ENCODE results near the gene TSPAN16.

Gene TSPAN16

GRCh38 chr19:11324748-11325389 lies 28.9 kb downstream of the TSPAN16 start:
- TF ChIP-seq ZNF302 (tag by site-specific recombination; IDR thresholded peaks at IDR 0.05; ENCODE audit: low read depth) = no peak
- no peak for TF ChIP-seq KLF1 (tag by site-specific recombination; IDR thresholded peaks at IDR 0.05)
- TF ChIP-seq MZF1 (tag by site-specific recombination; IDR thresholded peaks at IDR 0.05; ENCODE audit: borderline replicate concordance) = 0 out of 2 replicates have a peak, but pooled peaks have one; percentile 8
- no peak for TF ChIP-seq GLIS2 (tag by site-specific recombination; IDR thresholded peaks at IDR 0.05)
- TF ChIP-seq ZIC2 (tag by site-specific recombination; IDR thresholded peaks at IDR 0.05) = peak; percentile 64
- no peak for TF ChIP-seq ZNF571 (tag by site-specific recombination; IDR thresholded peaks at IDR 0.05)
- peaks cover 20% of the 10 kb centered on the region for H3K4me1 ChIP-seq (ENCODE audit: control insufficient read depth, insufficient read depth, low read length)
- CTCF ChIA-PET = interaction anchor here (0.6 to 1.9 kb wide), 3 partner anchors 31 to 286 kb away, joined by 4 to 6 read pairs (median 4); no protein-coding TSS in a partner anchor
- POLR2A ChIA-PET = interaction anchor here (0.8 to 4.1 kb wide), 8 partner anchors 15 to 57 kb away, joined by 3 to 14 read pairs (median 4); partner anchors contain the start of genes CCDC159, RAB3D, SWSAP1 and TMEM205
- H3K36me3 ChIP-seq (ENCODE audit: control insufficient read depth in 2 of 2, insufficient read depth in 1 of 2, low read length in 2 of 2) = peaks cover 0 to 6% of the 10 kb centered on the region in 2 experiments; a peak in 2 of 3 replicates
- H3K4me3 ChIP-seq (ENCODE audit: low read depth, low read length) = no peak overlapping the region
- no peaks in the 10 kb centered on the region for H3K9me3 ChIP-seq (ENCODE audit: control insufficient read depth, insufficient read depth, low read depth, low read length)
- H3K27ac ChIP-seq (ENCODE audit: extremely low read depth, low read depth, low read length) = peak overlapping the region; percentile 63

- Histone ChIP-seq H3K36me3 (ENCODE audit: control insufficient read depth in 2 of 2, insufficient read depth in 1 of 2, low read length in 2 of 2) (peaks cover 0 to 6% of the 10 kb centered on the region in 2 experiments; a peak in 2 of 3 replicates), H3K4me1 (ENCODE audit: control insufficient read depth, insufficient read depth, low read length) (peaks cover 20% of the 10 kb centered on the region), H3K4me3 (ENCODE audit: low read depth, low read length) (no peak overlapping the region), H3K27ac (ENCODE audit: extremely low read depth, low read depth, low read length) (no peak overlapping the region), H3K9me3 (ENCODE audit: control insufficient read depth, insufficient read depth, low read depth, low read length) (no peaks in the 10 kb centered on the region)
- peak; percentile 22; the same call in 1 of the 2 replicates for TF ChIP-seq ZNF121 (tag by site-specific recombination; IDR thresholded peaks at IDR 0.05)
- no peak for TF ChIP-seq ZNF677 (tag by site-specific recombination; IDR thresholded peaks at IDR 0.05)
- CTCF ChIA-PET = interaction anchor here (0.9 to 1.9 kb wide), 2 partner anchors 12 to 32 kb away, joined by 3 to 4 read pairs; no protein-coding TSS in a partner anchor
- POLR2A ChIA-PET = interaction anchor here (2.2 to 4.1 kb wide), 2 partner anchors 14 to 49 kb away, joined by 9 to 14 read pairs; partner anchors contain the start of genes RAB3D and SWSAP1
Observed at GRCh38 chr19:11325544-11325943, 29.6 kb downstream of the TSPAN16 start.

- Histone ChIP-seq H3K9me3 (ENCODE audit: control insufficient read depth, insufficient read depth, low read depth, low read length) (no peaks in the 10 kb centered on the region), H3K27ac (ENCODE audit: extremely low read depth, low read depth, low read length) (no peak overlapping the region), H3K4me3 (ENCODE audit: low read depth, low read length) (no peak overlapping the region), H3K4me1 (ENCODE audit: control insufficient read depth, insufficient read depth, low read length) (no peaks in the 10 kb centered on the region), H3K36me3 (ENCODE audit: control insufficient read depth in 2 of 2, insufficient read depth in 1 of 2, low read length in 2 of 2) (peaks cover 5 to 17% of the 10 kb centered on the region in 2 experiments; a peak in 2 of 3 replicates)
- TF ChIP-seq ZNF544 (tag by site-specific recombination; IDR thresholded peaks at IDR 0.05) (no peak), REPIN1 (tag by site-specific recombination; IDR thresholded peaks at IDR 0.05; ENCODE audit: low read depth) (no peak), ZNF600 (tag by site-specific recombination; IDR thresholded peaks at IDR 0.05) (no peak), FEZF1 (tag by site-specific recombination; IDR thresholded peaks at IDR 0.05) (peak; percentile 71), SP7 (tag by site-specific recombination; IDR thresholded peaks at IDR 0.05) (peak; percentile 97), ZBTB1 (tag by site-specific recombination; IDR thresholded peaks at IDR 0.05) (no peak), ZNF654 (tag by site-specific recombination; IDR thresholded peaks at IDR 0.05; ENCODE audit: low read depth) (no peak), ZNF580 (tag by site-specific recombination; IDR thresholded peaks at IDR 0.05) (no peak), ZNF280C (tag by site-specific recombination; IDR thresholded peaks at IDR 0.05) (no peak), ZNF510 (tag by site-specific recombination; IDR thresholded peaks at IDR 0.05; ENCODE audit: insufficient replicate concordance) (no peak), PRDM6 (tag by site-specific recombination; IDR thresholded peaks at IDR 0.05) (peak; percentile 58), ZNF473 (tag by site-specific recombination; IDR thresholded peaks at IDR 0.05) (no peak), MYNN (tag by site-specific recombination; IDR thresholded peaks at IDR 0.05; ENCODE audit: borderline replicate concordance) (no peak), GLI2 (tag by site-specific recombination; IDR thresholded peaks at IDR 0.05; ENCODE audit: borderline replicate concordance, low read depth) (no peak), ZNF768 (tag by site-specific recombination; IDR thresholded peaks at IDR 0.05) (no peak), TCF7L2 (IDR thresholded peaks at IDR 0.05; ENCODE audit: borderline replicate concordance, low read depth, low read length) (no peak), ZNF513 (tag by site-specific recombination; IDR thresholded peaks at IDR 0.05) (no peak)
- POLR2A ChIA-PET = no interaction called here
- CTCF ChIA-PET = no interaction called here
Observed at GRCh38 chr19:11330127-11330526, 34.2 kb downstream of the TSPAN16 start.
